Measurements from ENCODE around the gene MIOX.

Gene MIOX

DNA sequence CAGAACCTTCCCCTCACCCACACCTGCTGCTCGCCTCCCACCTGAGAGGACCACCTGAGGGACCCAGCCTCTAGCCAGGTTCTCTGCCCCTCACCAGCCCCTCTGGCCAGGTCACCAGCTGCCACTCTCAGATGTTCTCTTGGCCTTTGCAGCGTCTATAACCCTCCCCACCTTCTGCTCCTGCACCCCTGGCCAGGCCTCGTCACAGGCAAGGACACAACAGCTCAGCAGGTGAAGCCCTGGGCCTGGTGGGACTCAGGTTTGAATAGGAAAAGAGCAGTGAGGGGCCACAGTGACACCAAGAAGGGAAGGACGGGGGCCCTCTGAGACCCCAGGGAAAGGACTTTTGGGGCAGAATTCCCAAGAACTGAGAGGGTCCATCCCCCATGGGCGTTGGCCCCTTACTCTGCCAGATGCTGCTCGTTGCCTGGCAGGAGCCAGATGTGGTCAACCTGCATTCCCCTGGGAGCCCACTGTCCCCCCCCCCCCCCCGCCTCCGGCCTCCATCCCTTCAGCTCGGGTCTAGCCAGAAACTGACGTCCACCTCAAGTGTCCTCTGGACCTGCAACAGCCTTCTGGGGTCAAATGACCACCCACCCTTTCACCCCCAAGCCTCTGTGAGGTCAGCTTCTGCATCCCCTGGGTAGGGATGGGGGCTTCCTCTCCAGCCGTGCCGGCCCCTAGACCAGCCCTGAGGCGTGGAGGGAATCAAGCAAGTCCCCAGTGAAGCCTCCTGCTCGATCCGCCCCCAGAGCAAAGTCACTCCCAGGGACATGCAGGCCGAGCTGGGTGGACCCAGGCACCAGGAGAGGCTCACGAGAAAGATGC is 40.6 kb upstream of the MIOX start:
- in situ Hi-C loops (cut with HindIII; ENCODE audit: low sequenced_read_pairs): no loop called here
- no peak overlapping the region for H3K4me3 ChIP-seq (ENCODE audit: low read depth, low read length)
- TF ChIP-seq, protein P1, sequence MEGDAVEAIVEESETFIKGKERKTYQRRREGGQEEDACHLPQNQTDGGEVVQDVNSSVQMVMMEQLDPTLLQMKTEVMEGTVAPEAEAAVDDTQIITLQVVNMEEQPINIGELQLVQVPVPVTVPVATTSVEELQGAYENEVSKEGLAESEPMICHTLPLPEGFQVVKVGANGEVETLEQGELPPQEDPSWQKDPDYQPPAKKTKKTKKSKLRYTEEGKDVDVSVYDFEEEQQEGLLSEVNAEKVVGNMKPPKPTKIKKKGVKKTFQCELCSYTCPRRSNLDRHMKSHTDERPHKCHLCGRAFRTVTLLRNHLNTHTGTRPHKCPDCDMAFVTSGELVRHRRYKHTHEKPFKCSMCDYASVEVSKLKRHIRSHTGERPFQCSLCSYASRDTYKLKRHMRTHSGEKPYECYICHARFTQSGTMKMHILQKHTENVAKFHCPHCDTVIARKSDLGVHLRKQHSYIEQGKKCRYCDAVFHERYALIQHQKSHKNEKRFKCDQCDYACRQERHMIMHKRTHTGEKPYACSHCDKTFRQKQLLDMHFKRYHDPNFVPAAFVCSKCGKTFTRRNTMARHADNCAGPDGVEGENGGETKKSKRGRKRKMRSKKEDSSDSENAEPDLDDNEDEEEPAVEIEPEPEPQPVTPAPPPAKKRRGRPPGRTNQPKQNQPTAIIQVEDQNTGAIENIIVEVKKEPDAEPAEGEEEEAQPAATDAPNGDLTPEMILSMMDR (IDR thresholded peaks at IDR 0.05; ENCODE audit: low read depth, low read length): no peak
- no peak for DNase-seq (ENCODE audit: low read depth, low spot score)

DNA sequence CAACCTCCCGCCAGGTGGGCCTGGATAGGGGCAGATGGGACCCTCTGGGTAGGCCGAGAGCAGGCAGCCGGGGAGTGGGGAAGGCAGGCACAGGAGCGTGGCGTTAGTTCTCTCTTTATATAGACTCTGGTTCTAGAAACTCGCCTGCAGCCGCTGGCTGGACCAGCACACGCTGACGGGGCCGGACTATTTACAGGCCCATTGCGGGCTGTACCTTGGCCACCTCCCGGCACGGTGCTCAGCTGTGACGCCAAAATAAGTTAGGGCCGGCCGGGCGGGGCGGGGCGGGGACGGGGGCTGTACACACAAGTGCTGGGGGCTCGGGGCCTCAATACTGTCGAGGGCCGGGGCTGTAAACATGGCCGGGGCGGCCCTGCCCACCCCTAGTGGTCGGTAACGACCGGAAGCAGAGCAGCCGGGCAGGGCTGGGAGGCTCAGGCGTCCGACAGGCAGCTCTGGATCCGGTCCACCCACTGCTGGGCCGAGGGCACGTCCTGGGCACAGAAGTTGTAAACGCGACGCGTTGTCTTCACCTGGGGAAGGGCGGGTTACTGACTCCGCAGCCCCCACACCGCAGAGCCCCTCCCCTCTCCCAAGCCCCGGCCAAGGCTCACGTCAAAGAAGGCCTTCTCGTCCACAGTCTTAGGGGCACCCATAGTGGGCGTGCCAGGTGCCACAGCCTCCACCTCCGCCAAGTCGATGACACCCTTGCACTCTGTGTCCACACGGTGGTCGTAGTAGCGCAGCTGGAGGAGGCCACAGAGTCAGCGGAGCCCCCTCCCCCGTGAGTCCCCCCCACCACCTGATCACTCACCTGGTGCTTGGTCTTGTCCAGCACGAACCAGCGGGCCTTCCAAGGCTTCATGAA is 39.7 kb upstream of the MIOX start:
- H3K4me3 ChIP-seq (ENCODE audit: low read depth, low read length): no peak overlapping the region
- DNase-seq (ENCODE audit: low read depth, low spot score): no peak
- TF ChIP-seq, protein P1 (IDR thresholded peaks at IDR 0.05; ENCODE audit: low read depth, low read length): no peak
- in situ Hi-C loops (cut with HindIII; ENCODE audit: low sequenced_read_pairs): no loop called here

DNA sequence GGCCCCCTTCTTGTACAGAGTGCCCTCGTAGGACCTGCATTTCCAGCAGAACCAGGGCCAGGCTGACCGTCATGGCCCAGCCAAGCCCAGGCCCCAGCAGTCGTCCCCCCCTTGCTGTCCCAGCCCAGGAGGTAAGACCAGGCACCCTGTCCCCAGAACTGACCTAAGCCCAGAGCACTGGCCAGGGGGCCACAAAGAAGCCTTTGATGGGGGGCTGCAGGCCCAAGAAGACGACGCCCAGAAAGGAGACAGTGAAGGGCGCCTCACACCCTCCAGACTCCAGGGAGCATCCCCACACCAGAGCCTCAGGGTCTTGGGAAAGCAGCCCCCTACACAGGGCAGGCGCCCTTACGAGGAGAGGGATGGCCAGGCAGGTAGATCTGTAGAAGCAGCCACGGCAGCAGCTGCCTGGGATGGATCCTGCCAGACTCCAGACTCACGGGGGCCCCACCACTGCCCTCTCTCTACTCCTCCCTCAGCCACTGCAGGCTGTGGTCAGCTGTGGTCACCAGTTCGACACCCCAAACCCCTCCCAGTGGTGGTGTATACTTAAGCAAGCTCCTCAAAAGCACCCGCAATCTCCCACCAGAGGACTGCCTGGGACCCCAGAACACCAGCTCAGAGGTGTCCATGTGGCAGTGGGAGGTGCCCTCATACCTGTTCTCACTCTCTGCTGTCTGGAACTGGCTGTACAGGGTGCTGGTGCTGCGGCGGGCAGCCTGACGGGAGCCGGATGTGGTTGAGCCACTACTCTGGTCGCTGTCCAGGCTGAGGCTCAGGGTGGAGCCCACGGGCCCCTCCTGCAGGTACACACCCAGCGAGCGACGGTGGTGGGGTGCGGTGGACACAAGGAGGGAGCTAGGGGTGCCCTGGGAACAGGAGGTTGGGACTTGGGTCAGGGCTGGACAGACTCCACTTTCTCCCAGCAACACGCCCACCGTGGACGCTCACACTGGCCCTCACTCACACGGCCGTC is 38.8 kb upstream of the MIOX start:
- no peak for DNase-seq (ENCODE audit: low read depth, low spot score)
- H3K4me3 ChIP-seq (ENCODE audit: low read depth, low read length): no peak overlapping the region
- in situ Hi-C loops (cut with HindIII; ENCODE audit: low sequenced_read_pairs): no loop called here
- TF ChIP-seq, protein P1 (IDR thresholded peaks at IDR 0.05; ENCODE audit: low read depth, low read length): no peak

DNA sequence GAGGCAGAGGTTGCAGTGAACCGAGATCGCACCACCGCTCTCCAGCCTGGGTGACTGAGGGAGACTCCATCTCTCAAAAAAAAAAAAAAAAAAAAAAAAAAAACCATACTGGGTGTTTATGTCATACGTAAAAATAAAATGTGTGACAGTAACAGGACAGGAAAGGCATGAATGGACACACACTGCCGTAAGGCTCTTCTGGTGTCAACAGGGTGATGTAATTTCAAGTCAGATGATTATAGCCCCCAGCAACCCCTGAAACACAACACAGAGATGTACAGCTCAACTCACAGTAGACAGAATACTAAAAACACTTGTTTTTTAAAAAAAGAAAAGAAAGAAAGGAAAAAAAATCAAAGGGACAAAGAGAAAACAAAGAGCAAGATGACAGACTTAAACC is 34.0 kb upstream of the MIOX start:
- DNase-seq (ENCODE audit: low read depth, low spot score): no peak
- no peak overlapping the region for H3K4me3 ChIP-seq (ENCODE audit: low read depth, low read length)
- in situ Hi-C loops (cut with HindIII; ENCODE audit: low sequenced_read_pairs): no loop called here
- TF ChIP-seq, protein P1 (IDR thresholded peaks at IDR 0.05; ENCODE audit: low read depth, low read length): no peak

DNA sequence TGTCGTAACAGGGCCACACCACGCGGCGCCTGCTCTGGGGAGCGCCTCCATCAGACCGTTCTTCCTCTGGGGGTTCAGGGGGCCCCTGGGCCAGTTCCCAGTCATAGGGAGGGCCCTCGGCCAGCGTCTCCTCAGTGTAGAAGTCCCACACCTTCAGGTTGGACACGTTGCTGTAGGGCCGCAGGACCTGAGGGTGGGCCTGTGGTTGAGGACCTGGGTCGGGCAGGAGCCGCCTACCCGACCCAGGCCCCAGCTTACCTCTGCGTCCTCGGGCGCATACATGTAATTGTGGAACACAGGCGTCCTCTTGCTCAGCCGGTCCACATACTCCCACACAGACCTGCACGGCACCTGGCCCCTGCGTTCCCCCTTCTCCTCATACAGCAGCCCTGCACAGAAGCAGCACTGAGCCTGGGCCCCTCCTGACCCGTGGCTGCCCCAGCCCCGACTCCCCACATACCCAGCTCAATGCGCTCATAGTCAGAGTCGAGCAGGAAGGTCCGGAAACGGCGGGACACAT is 32.0 kb upstream of the MIOX start:
- H3K4me3 ChIP-seq (ENCODE audit: low read depth, low read length): no peak overlapping the region
- DNase-seq (ENCODE audit: low read depth, low spot score): no peak
- TF ChIP-seq, protein P1 (IDR thresholded peaks at IDR 0.05; ENCODE audit: low read depth, low read length): no peak

DNA sequence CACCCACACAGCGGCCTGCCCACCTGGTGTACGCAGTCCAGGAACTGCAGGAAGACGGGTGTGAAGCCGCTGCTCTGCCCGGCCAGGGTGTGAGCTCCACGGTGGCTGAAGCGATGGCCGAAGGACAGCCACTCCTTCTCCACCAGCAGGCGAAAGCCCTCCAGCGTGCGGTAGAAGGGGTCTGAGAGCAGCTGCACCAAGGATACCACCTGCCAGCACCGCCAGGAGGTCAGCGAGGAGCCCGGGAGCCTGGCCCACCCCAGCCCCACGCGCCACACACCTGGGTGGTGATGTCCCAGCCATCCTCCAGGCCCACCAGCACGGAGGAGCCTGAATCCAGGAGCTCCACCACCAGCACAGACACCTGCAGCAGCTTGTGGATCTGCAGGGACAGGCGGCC is 31.5 kb upstream of the MIOX start:
- TF ChIP-seq, protein P1 (IDR thresholded peaks at IDR 0.05; ENCODE audit: low read depth, low read length): no peak
- H3K4me3 ChIP-seq (ENCODE audit: low read depth, low read length): no peak overlapping the region
- no peak for DNase-seq (ENCODE audit: low read depth, low spot score)
- in situ Hi-C loops (cut with HindIII; ENCODE audit: low sequenced_read_pairs): no loop called here

More for the DNA sequence above, 32.0 kb upstream of the MIOX start:
- in situ Hi-C loops (cut with HindIII; ENCODE audit: low sequenced_read_pairs): no loop called here
